ENCODE results near the gene CCDC182. TPM values are rescaled to one million over a fixed set of nuclear protein-coding genes. Genes with fewer than 3 reads are reported as not detected.

CCDC182 gene
- total RNA-seq, 1 experiment from 2014 or later: not detected

GRCh38 chr17:57724026-57724728 lies 20.9 kb downstream of the CCDC182 start:
- H3K9me3 Mint-ChIP-seq (ENCODE audit: unreplicated experiment): no peaks in the 10 kb centered on the region

GRCh38 chr17:57723427-57724025 lies 21.6 kb downstream of the CCDC182 start:
- Mint-ChIP-seq H3K27ac (ENCODE audit: low read depth, unreplicated experiment) (no peak overlapping the region), H3K4me1 (ENCODE audit: insufficient read depth, unreplicated experiment) (no peaks in the 10 kb centered on the region), H3K27me3 (ENCODE audit: insufficient read depth, unreplicated experiment) (peaks cover 19% of the 10 kb centered on the region), H3K36me3 (ENCODE audit: insufficient read depth, unreplicated experiment) (no peaks in the 10 kb centered on the region), H3K4me3 (ENCODE audit: unreplicated experiment) (no peak overlapping the region), H3K9me3 (ENCODE audit: unreplicated experiment) (no peaks in the 10 kb centered on the region)
- intact Hi-C loops (cut with micrococcal nuclease): no loop called here
- CTCF ChIA-PET: no interaction called here
- POLR2A ChIA-PET: no interaction called here
- BruUV-seq (replicated peaks): no TSS peak
- no peak for DNase-seq (ENCODE audit: unreplicated experiment)
- TF ChIP-seq CTCF (IDR thresholded peaks at IDR 0.05; ENCODE audit: unreplicated experiment): no peak

More at GRCh38 chr17:57724026-57724728, 20.9 kb downstream of the CCDC182 start:
- intact Hi-C loops (cut with micrococcal nuclease): no loop called here
- ChIA-PET POLR2A (no interaction called here), CTCF (interaction anchor here (0.6 to 1.5 kb wide), 2 partner anchors 15 to 644 kb away, joined by 3 to 6 read pairs; no protein-coding TSS in a partner anchor)
- no peak overlapping the region for H3K27ac Mint-ChIP-seq (ENCODE audit: low read depth, unreplicated experiment)
- no peak for DNase-seq (ENCODE audit: unreplicated experiment)
- H3K36me3 Mint-ChIP-seq (ENCODE audit: insufficient read depth, unreplicated experiment): no peaks in the 10 kb centered on the region
- no TSS peak for BruUV-seq (replicated peaks)
- H3K4me1 Mint-ChIP-seq (ENCODE audit: insufficient read depth, unreplicated experiment): no peaks in the 10 kb centered on the region
- no peak for TF ChIP-seq CTCF (IDR thresholded peaks at IDR 0.05; ENCODE audit: unreplicated experiment)
- H3K4me3 Mint-ChIP-seq (ENCODE audit: unreplicated experiment): no peak overlapping the region
- peaks cover 19% of the 10 kb centered on the region for H3K27me3 Mint-ChIP-seq (ENCODE audit: insufficient read depth, unreplicated experiment)

GRCh38 chr17:57722704-57723043 lies 22.4 kb downstream of the CCDC182 start:
- no peak for TF ChIP-seq CTCF (IDR thresholded peaks at IDR 0.05; ENCODE audit: unreplicated experiment)
- H3K27ac Mint-ChIP-seq (ENCODE audit: low read depth, unreplicated experiment): no peak overlapping the region
- no TSS peak for BruUV-seq (replicated peaks)
- no peaks in the 10 kb centered on the region for H3K36me3 Mint-ChIP-seq (ENCODE audit: insufficient read depth, unreplicated experiment)
- no peaks in the 10 kb centered on the region for H3K9me3 Mint-ChIP-seq (ENCODE audit: unreplicated experiment)
- no peak overlapping the region for H3K4me3 Mint-ChIP-seq (ENCODE audit: unreplicated experiment)
- no peak for DNase-seq (ENCODE audit: unreplicated experiment)
- CTCF ChIA-PET: no interaction called here
- no peaks in the 10 kb centered on the region for H3K4me1 Mint-ChIP-seq (ENCODE audit: insufficient read depth, unreplicated experiment)
- POLR2A ChIA-PET: no interaction called here
- peaks cover 19% of the 10 kb centered on the region for H3K27me3 Mint-ChIP-seq (ENCODE audit: insufficient read depth, unreplicated experiment)
- intact Hi-C loops (cut with micrococcal nuclease): no loop called here

GRCh38 chr17:57721967-57722703 lies 23.0 kb downstream of the CCDC182 start:
- Mint-ChIP-seq H3K4me3 (ENCODE audit: unreplicated experiment) (no peak overlapping the region), H3K9me3 (ENCODE audit: unreplicated experiment) (no peaks in the 10 kb centered on the region), H3K4me1 (ENCODE audit: insufficient read depth, unreplicated experiment) (no peaks in the 10 kb centered on the region), H3K36me3 (ENCODE audit: insufficient read depth, unreplicated experiment) (no peaks in the 10 kb centered on the region), H3K27me3 (ENCODE audit: insufficient read depth, unreplicated experiment) (peaks cover 24% of the 10 kb centered on the region), H3K27ac (ENCODE audit: low read depth, unreplicated experiment) (no peak overlapping the region)
- TF ChIP-seq CTCF (IDR thresholded peaks at IDR 0.05; ENCODE audit: unreplicated experiment): no peak
- intact Hi-C loops (cut with micrococcal nuclease): no loop called here
- BruUV-seq (replicated peaks): no TSS peak
- POLR2A ChIA-PET: no interaction called here
- DNase-seq (ENCODE audit: unreplicated experiment): no peak
- CTCF ChIA-PET: no interaction called here
